ENCODE measurements around the gene PIANP. TPM values are rescaled to one million over a fixed set of nuclear protein-coding genes. Genes with fewer than 3 reads are reported as not detected.

Gene PIANP
- total RNA-seq, 1 donor from 2014 or later: 0.32 TPM

- Histone ChIP-seq H2AFZ (replicated peaks) (no peak overlapping the region), H3K79me2 (ENCODE audit: low read depth) (no peaks in the 10 kb centered on the region), H3K9me3 (ENCODE audit: low read depth) (no peaks in the 10 kb centered on the region), H3F3A (ENCODE audit: low read depth) (peaks cover 5% of the 10 kb centered on the region), H3K4me1 (no peaks in the 10 kb centered on the region), H3K4me2 (no peak overlapping the region), H3K4me3 (no peak overlapping the region), H3K27me3 (peaks cover 9% of the 10 kb centered on the region), H3K27ac (no peak overlapping the region), H4K20me1 (ENCODE audit: low read depth) (no peaks in the 10 kb centered on the region), H3K36me3 (no peaks in the 10 kb centered on the region), H3K9ac (no peak overlapping the region)
- Mint-ChIP-seq H3K27me3 (ENCODE audit: insufficient read depth, low read depth) (peaks cover 13% of the 10 kb centered on the region), H3K9me3 (no peaks in the 10 kb centered on the region), H3K4me3 (no peak overlapping the region), H3K4me1 (peaks cover 5% of the 10 kb centered on the region), H3K27ac (peak overlapping the region; percentile 1), H3K36me3 (peaks cover 14% of the 10 kb centered on the region)
- DNase-seq (ENCODE audit: low spot score): no peak
- TF ChIP-seq EZH2phosphoT487 (IDR thresholded peaks at IDR 0.05): no peak
- no peak for TF ChIP-seq CTCF (IDR thresholded peaks at IDR 0.05)
- TF ChIP-seq EZH2 (IDR thresholded peaks at IDR 0.05): no peak
These were observed 56.4 kb downstream of the PIANP start for GRCh38 chr12:6644257-6644596.

Small RNA genes within 50 kb of the gene (small RNA-seq; reads per million reads assigned to genes)
- gene RNU6-781P: not detected

Other genes with a start within 250 kb of the PIANP start
- 0.56 TPM in 1 of 2 replicates, not detected in the other for gene TAPBPL, start 248.8 kb downstream of the PIANP start, total RNA-seq (ENCODE audit: low replicate concordance)
- gene VAMP1, start 230.1 kb downstream of the PIANP start, total RNA-seq (ENCODE audit: low replicate concordance): 14.3 and 23.1 TPM in 2 replicates
- gene MRPL51, start 207.6 kb downstream of the PIANP start, total RNA-seq (ENCODE audit: low replicate concordance): 95.2 and 143 TPM in 2 replicates
- 113 and 120 TPM in 2 replicates for gene NCAPD2, start 206.7 kb downstream of the PIANP start, total RNA-seq (ENCODE audit: low replicate concordance)
- 3,866 and 6,177 TPM in 2 replicates for gene GAPDH, start 166.3 kb downstream of the PIANP start, total RNA-seq (ENCODE audit: low replicate concordance)
- 9.9 and 21.1 TPM in 2 replicates for gene IFFO1, start 144.8 kb downstream of the PIANP start, total RNA-seq (ENCODE audit: low replicate concordance)
- 43.8 and 47.8 TPM in 2 replicates for gene NOP2, start 132.5 kb downstream of the PIANP start, total RNA-seq (ENCODE audit: low replicate concordance)
- 381 and 412 TPM in 2 replicates for gene CHD4, start 93.4 kb downstream of the PIANP start, total RNA-seq (ENCODE audit: low replicate concordance)
- gene LPAR5, start 64.9 kb downstream of the PIANP start, total RNA-seq (ENCODE audit: low replicate concordance): 0.04 and 0.22 TPM in 2 replicates
- gene ACRBP, start 53.4 kb downstream of the PIANP start, total RNA-seq (ENCODE audit: low replicate concordance): 2.7 and 3.8 TPM in 2 replicates
- gene ING4, start 37.7 kb downstream of the PIANP start, total RNA-seq (ENCODE audit: low replicate concordance): 101 and 135 TPM in 2 replicates
- gene ZNF384, start 11.4 kb downstream of the PIANP start, total RNA-seq (ENCODE audit: low replicate concordance): 38.0 and 52.0 TPM in 2 replicates
- 24.5 and 41.8 TPM in 2 replicates for gene COPS7A, start 23.2 kb upstream of the PIANP start, total RNA-seq (ENCODE audit: low replicate concordance)
- gene MLF2, start 52.3 kb upstream of the PIANP start, total RNA-seq (ENCODE audit: low replicate concordance): 120 and 164 TPM in 2 replicates
- gene PTMS, start 65.5 kb upstream of the PIANP start, total RNA-seq (ENCODE audit: low replicate concordance): 134 and 608 TPM in 2 replicates
- gene LAG3, start 71.7 kb upstream of the PIANP start, total RNA-seq (ENCODE audit: low replicate concordance): 0.45 and 2.9 TPM in 2 replicates
- 2.0 and 2.5 TPM in 2 replicates for gene CD4, start 88.7 kb upstream of the PIANP start, total RNA-seq (ENCODE audit: low replicate concordance)
- gene GPR162, start 121.0 kb upstream of the PIANP start, total RNA-seq (ENCODE audit: low replicate concordance): 10.0 and 27.6 TPM in 2 replicates
- gene P3H3, start 127.6 kb upstream of the PIANP start, total RNA-seq (ENCODE audit: low replicate concordance): 14.1 and 52.6 TPM in 2 replicates
- 2.7 and 7.6 TPM in 2 replicates for gene GNB3, start 140.1 kb upstream of the PIANP start, total RNA-seq (ENCODE audit: low replicate concordance)
- gene CDCA3, start 150.5 kb upstream of the PIANP start, total RNA-seq (ENCODE audit: low replicate concordance): 62.1 and 73.5 TPM in 2 replicates
- gene USP5, start 151.3 kb upstream of the PIANP start, total RNA-seq (ENCODE audit: low replicate concordance): 60.9 and 101 TPM in 2 replicates
- 1,038 and 1,695 TPM in 2 replicates for gene TPI1, start 166.7 kb upstream of the PIANP start, total RNA-seq (ENCODE audit: low replicate concordance)
- gene SPSB2, start 172.5 kb upstream of the PIANP start, total RNA-seq (ENCODE audit: low replicate concordance): 0.65 and 6.6 TPM in 2 replicates
- 4.1 and 5.2 TPM in 2 replicates for gene LRRC23, start 204.0 kb upstream of the PIANP start, total RNA-seq (ENCODE audit: low replicate concordance)
- 82.2 and 136 TPM in 2 replicates for gene ENO2, start 213.8 kb upstream of the PIANP start, total RNA-seq (ENCODE audit: low replicate concordance)
- 8.9 and 28.7 TPM in 2 replicates for gene ATN1, start 227.1 kb upstream of the PIANP start, total RNA-seq (ENCODE audit: low replicate concordance)
- gene RNU7-1, start 243.0 kb upstream of the PIANP start, total RNA-seq (ENCODE audit: low replicate concordance): not detected in 2 replicates
- 314 and 399 TPM in 2 replicates for gene C12orf57, start 243.2 kb upstream of the PIANP start, total RNA-seq (ENCODE audit: low replicate concordance)

Data from neural progenitor cell (in vitro differentiated cells).